ENCODE measurements around the gene MTCL3.

MTCL3 gene

GRCh38 chr6:127515234-127515793 lies 3.8 kb downstream of the MTCL3 start:
- no peak for DNase-seq (ENCODE audit: low read depth)

DNA sequence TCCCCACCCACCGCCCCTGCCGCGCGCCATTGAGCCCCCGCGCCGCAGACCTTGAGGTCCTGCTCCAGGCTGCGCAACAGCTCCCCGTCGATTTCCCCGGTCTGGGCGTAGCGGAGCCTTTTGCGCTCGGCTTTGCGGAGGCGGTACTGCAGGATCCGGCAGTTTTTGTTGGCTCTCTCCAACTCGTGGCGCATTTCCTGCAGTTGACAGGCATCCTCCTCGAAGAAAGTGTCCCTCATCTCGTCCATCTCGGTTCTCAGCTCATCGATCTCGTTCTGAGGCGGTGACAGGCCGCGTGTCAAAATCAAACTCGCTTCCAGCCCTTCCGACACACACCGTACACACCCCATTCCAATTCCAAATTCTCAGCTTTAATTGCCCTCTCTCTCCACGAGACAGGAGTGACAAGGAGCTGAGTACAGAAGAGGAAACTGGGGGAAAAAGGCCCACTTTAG lies 4.3 kb downstream of the MTCL3 start:
- DNase-seq (ENCODE audit: low read depth): no peak

DNA sequence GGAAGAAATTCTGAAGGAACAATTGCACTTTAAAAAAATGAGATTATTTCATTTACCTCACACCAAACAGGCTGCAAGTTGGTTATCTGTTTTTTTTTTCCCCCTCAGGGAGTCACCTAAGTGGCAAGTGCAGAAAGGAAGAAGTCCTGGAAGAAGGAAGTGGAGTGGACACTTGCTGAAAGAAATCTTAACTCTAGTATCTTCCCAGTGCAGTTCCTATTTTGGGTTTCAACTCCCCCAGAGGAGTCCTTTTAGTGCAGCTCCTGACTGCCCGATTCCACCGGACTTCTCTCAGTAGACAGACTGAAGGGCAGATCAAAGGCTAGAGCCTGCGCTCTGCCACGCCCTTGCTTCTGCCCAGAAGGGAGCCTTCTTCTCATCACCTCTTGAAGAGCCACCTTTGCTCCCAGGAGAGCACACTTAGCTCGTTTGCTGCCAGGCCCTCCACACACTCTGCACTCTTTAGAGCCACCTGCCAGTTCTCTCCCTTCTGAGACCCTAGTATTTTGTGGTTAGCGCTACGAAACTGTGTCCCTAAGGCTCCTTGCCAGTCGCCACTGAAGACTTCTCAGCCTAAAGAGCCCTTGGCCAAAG lies 4.9 kb downstream of the MTCL3 start:
- DNase-seq (ENCODE audit: low read depth): no peak

DNA sequence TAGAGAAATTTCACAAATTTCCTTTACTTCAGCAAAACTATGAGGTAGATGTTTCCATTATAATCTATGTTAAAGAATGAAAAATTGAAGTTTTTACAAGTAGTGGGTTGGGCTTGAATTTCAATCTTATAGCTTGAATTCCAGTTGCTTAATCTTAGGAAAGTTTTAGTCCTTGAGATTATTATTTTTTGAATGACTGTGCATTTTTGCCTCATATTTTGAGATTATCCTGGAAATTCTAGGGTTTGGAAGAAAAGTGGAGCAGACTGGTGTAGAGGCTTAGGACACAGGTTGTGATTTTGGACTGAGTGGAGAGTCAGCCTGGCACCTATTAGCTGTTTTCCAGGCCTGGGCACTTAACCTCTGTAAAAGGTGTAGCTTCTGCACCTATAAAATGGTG lies 5.7 kb downstream of the MTCL3 start:
- no peak for DNase-seq (ENCODE audit: low read depth)

DNA sequence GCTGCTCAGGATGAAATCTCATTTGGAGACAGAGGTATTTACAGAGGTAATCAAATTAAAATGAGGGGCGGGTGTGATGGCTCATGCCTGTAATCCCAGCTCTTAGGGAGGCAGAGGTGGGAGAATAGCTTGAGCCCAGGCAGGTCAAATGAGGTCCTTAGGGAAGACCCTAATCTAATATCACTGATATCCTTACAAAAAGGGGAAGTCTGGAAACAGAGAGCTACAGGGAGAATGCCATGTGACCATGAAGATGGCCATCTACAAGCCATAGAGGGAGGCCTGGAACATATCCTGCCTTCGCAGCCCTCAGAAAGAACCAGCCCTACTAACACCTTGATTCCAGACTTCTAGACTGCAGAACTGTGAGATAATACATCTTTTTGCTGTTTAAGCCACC lies 8.3 kb downstream of the MTCL3 start:
- DNase-seq (ENCODE audit: low read depth): no peak

DNA sequence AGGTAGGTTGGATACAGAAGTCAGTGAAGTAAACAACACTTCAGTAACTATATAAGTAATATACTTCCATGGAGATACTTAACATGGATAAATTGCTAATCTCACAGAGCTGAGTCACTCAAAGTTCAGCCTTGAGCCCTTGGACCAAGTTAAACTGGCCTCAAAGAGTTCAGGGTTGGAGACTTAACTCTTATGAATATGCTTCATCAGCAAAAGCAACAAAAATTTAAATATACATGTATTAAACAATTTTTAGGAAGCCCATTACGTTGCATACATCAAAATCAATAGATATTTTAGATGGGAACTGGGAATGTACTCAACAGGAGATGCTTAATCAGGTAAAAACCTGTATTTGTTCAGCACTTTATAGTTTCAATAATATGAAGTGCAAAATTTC lies 12.2 kb downstream of the MTCL3 start:
- DNase-seq (ENCODE audit: low read depth): no peak

DNA sequence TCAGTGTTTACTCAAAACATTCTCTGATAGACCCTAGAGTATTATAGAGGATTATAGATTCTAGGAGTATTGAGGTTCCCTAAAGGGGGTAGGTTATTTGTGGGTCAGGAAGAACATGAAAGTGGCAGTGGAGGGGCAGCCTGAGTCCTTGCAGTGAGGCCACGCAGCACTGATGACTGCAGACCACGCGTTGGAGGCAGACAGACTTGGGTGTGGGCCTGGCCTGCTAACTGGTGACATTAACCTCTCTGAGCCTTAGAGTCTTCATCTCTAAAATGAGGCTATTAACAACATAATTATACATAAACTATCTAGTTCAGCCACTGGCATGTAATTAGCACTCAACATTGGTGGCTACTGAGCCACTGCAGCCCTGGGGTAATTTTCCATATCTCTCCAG lies 16.1 kb downstream of the MTCL3 start:
- DNase-seq (ENCODE audit: low read depth): no peak

- no peak for DNase-seq (ENCODE audit: low read depth)
Observed at GRCh38 chr6:127497410-127497809, 21.7 kb downstream of the MTCL3 start.

DNA sequence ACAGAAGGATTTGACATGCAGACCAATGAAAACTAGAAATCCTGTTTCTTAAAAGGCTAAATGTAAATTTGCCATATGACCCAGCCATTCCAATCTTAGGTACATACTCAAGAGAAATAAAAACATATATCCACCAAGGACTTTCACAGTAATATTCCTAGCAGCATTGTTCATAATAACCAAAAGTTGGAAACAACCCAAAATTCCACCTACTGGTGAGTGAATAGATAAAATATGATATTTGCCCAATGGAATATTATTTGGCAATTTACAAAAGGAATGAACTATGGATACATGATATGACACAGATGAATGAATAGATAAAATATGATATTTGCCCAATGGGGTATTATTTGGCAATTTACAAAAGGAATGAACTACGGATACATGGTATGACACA lies 22.7 kb downstream of the MTCL3 start:
- DNase-seq (ENCODE audit: low read depth): no peak

- no peak for DNase-seq (ENCODE audit: low read depth)
Observed at GRCh38 chr6:127494240-127494767, 24.8 kb downstream of the MTCL3 start.

- DNase-seq (ENCODE audit: low read depth): no peak
Observed at GRCh38 chr6:127489248-127489647, 29.9 kb downstream of the MTCL3 start.

DNA sequence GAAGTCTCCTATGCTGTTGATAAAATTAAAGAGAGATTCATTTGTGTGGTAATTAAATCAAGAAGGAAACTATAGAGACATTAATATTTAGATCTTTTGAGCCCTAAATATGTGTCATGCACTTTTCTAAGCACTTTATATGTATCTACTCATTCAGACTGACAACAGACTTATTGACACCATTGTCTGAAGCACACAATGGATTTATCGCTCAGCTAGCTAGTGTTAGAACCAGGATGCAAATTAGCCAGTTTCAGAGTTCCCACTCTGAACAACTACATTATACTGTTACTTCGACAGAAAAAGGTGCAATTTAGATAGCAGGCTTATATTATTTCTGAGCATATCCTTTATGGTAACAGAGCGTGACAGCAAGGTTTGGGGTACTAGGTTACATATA lies 32.2 kb downstream of the MTCL3 start:
- DNase-seq (ENCODE audit: low read depth): no peak

- DNase-seq (ENCODE audit: low read depth): no peak
Observed at GRCh38 chr6:127484212-127484863, 34.8 kb downstream of the MTCL3 start.

GRCh38 chr6:127483399-127484055 lies 35.6 kb downstream of the MTCL3 start:
- DNase-seq (ENCODE audit: low read depth): no peak

GRCh38 chr6:127482325-127482724 lies 36.8 kb downstream of the MTCL3 start:
- DNase-seq (ENCODE audit: low read depth): no peak

- DNase-seq (ENCODE audit: low read depth): no peak
Observed at GRCh38 chr6:127481628-127482027, 37.5 kb downstream of the MTCL3 start.

DNA sequence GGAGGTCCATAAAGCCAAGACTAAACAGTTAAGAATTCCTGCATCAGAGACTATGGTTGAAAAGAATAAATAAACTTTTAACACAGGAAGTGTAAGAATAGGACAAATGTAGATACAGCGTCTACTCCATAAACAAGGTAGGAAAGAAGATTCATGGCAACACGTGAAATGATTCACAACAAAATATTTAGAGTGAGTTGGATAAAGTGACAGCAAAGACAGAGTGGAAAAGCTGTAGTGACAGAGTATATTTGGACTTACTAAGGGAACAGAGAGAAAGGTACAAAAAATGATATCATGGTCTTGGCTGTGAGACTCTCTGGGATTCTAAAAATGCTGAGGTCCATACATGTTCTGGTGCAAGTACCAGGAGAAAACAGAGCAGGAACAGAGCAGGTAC lies 38.0 kb downstream of the MTCL3 start:
- no peak for DNase-seq (ENCODE audit: low read depth)

GRCh38 chr6:127477658-127478057 lies 41.5 kb downstream of the MTCL3 start:
- no peak for DNase-seq (ENCODE audit: low read depth)

- DNase-seq (ENCODE audit: low read depth): no peak
Observed at GRCh38 chr6:127475823-127476176, 43.3 kb downstream of the MTCL3 start.

DNA sequence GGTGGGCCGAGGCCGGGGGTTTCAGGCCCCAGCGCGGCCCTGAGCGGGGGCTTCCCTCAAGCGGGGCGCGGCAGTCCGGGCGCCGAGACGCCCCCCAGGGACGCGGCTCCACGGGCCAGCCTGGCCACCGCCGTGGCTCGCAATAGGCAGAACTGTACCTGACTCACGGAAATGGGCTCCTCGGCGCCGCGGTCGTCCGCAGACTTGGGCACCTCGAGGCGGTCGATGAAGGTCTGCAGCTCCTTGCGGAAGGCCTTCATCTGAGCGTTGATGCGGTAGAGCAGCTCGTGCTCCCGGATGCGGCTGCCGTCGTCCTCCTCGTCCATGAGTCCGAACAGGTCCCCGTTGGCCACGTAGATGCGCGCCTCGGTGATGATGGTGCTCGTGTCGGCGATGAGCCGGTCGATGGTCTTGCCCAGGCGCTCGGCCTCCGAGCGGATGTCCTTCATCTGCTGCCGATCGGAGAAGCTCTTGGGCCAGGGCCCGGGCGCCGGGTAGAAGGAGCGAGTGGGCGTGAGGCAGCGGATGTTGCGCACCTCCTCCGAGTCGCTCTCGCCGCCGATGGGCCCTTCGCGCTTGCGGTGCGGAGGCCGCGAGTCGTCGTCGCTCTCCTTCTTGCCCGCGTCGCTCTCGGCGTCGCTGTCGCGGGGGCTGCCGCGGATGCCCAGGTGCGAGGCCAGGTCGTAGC lies 43.9 kb downstream of the MTCL3 start:
- no peak for DNase-seq (ENCODE audit: low read depth)

GRCh38 chr6:127471379-127472255 lies 47.5 kb downstream of the MTCL3 start:
- DNase-seq (ENCODE audit: low read depth): no peak

DNA sequence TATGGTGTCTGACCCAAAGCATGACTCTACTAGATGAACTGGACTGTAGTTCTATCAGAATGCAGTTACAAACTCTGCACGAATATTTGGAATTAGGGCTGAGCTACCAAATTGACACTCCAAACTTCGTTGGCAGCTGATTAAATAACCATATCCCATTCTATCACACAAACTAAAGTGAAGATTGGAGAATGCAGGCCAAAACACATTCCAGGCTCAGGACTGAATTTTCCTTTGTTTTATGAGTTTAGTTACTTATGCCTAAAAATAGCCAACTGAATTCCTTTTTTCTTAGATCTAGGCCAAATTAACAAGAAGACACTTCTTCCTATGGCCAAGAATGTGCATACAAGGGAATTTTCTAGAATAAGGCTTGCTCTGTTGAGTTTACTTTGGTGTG lies 50.2 kb downstream of the MTCL3 start:
- DNase-seq (ENCODE audit: low read depth): no peak
